ENCODE measurements around the gene MARVELD1.

- TF ChIP-seq EZH2 (IDR thresholded peaks at IDR 0.05; ENCODE audit: low read depth) (no peak), CTCF (conservative IDR thresholded peaks at IDR 0.05) (no peak)
Measured at GRCh38 chr10:97679594-97679993, 33.9 kb upstream of the MARVELD1 start.

Measured in PC-9 (cell line).